DMS114 treated with DMSO at 0.1 percent for 48 hours (cell line): ENCODE results near the gene MAP3K14.
"Not testable (repeated sequence)": the region's sequence is repeated elsewhere in the genome, so short reads cannot be mapped to it uniquely, and the experiment has no call there.

Source experiments
- DNase-seq: peaks from one replicate; lab custom pipeline; 2025; ENCODE audit not compliant: unreplicated experiment; lab: John Stamatoyannopoulos, UW

Gene MAP3K14

DNA sequence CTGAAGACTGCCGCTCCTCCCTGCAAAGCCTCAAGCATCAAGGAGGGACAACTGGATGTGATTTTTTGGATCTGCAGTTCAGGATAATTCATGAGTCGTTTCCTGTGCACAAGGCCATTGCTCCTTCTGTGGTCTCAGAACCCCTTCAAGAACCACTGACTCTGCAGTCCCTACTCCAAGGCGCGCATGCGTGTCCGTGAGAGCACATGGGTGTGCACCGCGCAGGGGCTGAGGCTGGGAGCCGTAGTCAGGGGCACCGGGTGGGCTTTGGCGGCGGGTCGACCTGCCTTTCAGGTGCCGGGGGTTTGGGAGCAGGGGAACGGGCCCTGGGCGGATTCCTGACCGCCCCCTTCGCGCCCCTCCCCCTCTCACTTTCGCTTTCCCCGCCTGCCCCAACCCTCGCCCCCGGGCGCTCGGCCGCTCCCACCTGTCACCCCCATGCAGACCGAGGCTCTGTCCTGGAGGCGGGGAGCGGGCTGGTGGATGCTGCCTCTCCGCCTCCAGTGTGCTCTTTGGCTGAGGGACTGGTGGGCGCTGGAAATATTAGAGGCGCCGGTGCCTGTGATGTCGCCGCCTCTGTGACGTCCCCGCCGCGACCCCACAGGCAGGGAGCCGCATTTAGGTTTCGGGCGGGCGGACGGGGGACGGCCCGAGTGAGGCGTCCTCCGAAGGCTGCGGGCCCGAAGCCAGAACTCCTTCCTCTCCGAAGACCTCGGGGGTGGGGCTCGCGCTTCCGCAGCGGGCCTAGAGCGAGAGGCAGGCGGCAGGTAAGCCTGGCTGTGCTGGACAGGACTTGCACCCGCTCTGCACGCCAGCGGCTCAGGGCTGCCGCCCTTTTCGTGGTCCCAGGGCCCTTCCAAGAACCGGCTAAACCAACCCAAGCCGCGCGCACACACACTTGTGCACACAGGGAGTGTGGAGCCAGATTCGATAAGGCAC lies 55.0 kb downstream of the MAP3K14 start, which contains the start of gene SPATA32:
SPATA32 (minus strand) TSS at position 518 of the 939 bp plus-strand sequence; CDS start at position 440, 78 bp downstream.
- DNase-seq, result no peak

DNA sequence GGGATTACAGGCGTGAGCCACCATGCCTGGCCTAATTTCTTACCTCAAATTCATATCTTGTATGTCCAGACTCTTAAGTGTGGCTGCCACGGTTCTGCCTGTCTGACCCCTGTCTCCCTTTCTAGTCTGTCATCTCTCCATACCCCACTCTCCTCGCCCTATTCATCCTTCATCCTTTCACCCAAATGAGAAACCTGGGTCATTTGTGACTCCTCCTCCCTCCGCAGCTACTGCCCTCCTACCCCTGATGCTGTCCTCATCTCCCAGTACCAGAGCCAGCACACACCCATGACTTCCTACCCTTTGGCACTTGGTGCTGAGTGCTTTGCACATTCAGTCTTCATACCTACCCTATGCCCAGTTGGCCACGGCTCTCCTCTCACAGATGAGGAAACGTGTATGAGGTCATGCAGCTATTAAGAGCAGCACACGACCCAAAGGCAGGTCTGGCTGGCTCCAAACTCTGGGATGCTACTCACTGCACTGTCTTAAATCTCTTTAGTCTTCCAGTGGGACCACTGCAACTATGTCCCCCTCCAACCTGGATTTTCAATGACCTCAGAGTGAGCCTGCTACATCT lies 56.5 kb downstream of the MAP3K14 start:
- DNase-seq, result no peak

DNA sequence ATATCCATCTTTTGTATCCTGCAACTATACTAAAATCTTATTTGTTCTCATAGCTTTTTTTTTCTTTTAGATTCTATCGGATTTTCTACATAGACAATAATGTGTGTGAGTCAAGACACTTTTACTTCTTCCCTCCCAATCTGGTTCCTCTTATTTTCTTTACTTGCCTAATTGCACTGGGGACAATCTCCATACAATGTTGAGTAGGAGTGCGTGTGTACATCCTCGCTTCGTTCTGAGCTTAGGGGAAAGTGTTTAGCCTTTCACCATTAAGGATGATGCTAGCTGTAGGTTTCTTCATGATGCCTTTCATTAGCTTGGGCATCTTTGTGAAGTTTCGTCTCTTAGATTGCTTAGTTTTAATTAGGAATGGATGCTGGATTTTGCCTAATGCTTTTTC lies 57.8 kb downstream of the MAP3K14 start:
- DNase-seq, result no peak

DNA sequence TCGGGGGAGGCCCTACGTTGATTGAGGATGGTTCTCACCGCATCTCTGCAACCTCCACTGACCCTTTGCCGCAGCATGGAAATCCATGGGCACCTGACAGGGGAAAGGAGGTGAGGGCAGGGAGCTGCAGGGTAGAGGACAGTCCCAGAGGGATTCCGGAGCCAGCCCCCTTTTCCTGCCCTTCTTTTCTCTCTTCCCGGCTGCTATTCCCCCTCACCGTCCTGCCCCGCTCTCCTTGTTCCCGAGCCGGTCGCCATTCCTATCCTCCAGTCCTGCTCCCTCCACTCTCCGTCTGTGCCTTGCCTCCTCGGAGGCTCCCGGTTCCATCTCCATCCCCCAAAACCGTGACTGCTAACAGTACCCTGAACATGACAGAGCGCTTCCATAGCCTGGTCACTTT lies 59.7 kb downstream of the MAP3K14 start:
- DNase-seq, result no peak

DNA sequence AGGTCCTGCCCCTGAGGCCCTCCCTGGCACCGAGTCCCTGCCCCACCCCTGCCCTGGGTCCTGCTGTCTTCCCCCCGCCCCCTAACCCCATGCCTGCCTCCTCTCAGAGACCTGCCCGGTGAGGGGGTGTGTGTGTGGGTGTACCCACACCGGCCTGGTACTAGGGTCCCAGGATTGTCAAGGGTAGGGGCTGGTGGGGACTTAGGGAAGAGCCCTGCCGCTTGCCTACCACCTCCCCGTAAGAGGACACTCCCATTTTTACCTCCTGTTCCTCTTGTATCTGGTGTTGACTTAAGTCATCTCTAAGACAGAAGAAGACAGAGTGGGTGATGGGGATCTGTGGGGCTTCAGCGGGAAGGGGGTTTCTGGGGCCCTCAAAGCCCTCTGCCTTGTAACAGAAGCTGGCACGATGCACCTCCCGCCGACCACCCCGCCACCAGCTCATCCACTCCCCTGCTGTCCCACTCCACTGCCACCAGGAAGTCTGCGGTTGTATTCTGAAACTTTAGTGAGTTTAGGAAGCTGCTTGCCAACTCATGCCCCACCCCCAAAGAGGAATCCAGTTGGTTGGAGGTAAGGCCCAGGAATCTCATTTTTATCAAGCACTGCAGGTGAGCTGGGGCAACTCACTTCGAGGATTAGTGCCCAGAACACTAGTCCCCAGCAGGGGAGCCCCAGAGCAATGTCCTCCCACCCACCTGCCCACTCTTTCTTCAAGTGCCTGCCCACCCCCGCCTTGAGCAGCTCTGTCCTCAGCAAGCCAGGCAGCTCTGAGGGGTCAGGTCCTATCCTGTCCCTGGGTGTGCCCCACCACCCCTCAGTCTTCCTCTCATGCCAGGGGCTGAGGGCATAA lies 60.5 kb downstream of the MAP3K14 start:
- DNase-seq, result no peak

DNA sequence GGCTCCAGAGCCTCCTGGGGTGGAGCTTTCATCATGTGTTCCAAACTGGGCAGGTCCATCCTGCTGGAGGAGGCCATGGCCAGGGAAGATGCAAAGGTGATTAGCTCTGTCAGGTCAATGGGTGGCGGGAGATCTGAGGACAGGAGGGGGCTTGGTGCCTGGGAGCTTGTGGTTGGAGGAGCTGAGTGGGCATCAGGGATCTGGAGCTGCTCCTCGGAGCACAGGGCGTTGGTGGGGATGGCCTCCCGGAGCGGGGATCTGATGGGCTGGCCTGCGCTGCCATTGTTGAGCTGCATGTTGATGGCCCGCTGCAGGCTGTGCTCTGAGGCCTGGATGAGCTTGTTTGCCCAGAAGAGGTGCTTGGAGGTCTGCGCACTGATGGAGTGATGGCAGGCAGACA lies 61.5 kb downstream of the MAP3K14 start:
- DNase-seq, result no peak

DNA sequence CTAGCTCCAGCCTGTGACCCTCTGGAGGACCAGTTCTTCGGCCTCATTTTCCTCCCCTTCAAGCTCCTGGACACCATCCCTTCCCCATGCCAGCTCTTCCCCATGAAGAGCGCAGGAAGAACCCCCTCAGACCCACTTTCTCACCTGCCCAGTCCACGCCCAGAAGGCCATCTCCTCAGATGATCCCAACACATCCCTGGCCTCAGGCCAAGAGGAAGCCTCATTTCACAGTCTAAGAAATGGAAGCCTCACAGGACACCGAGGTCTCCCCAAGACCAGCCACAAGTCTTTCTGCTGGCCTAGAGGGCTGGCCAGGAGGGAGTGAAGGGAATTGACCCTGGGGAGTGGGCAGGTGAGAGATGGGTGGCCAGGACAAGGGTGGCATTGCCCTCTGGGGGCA lies 62.9 kb downstream of the MAP3K14 start:
- DNase-seq, result no peak

DNA sequence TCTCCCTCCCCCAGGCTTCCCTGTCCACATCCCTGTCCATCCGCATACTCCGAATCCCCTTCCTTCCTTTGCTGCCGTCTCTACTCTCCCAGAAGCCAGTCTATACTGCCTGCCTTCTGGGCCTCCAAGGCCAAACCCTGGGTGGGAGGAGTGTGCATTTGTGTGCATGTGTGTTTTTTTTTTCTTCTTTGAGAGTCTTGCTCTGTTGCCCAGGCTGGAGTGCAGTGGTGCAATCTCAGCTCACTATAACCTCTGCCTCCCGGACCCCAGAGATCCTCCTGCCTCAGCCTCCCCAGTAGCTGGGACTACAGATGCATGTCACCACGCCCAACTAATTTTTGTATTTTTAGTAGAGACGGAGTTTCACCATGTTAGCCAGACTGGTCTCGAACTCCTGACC lies 63.6 kb downstream of the MAP3K14 start:
- DNase-seq, result not testable (repeated sequence)

DNA sequence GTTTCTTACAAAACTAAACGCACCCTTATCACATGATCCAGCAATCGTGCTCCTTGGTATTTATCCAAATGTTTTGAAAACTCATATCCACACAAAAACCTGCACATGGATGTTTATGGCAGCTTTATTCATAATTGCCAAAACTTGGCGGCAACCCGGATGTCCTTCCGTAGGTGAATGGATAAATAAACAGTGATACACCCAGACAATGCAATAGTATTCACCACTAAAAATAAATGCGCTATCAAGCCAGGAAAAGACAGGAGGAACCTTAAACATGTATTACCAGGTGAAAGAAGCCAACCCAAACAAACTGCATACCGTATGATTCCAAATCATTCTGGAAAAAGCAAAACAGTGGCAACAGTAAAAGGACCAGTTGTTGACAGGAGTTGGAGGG lies 64.9 kb downstream of the MAP3K14 start:
- no peak for DNase-seq

DNA sequence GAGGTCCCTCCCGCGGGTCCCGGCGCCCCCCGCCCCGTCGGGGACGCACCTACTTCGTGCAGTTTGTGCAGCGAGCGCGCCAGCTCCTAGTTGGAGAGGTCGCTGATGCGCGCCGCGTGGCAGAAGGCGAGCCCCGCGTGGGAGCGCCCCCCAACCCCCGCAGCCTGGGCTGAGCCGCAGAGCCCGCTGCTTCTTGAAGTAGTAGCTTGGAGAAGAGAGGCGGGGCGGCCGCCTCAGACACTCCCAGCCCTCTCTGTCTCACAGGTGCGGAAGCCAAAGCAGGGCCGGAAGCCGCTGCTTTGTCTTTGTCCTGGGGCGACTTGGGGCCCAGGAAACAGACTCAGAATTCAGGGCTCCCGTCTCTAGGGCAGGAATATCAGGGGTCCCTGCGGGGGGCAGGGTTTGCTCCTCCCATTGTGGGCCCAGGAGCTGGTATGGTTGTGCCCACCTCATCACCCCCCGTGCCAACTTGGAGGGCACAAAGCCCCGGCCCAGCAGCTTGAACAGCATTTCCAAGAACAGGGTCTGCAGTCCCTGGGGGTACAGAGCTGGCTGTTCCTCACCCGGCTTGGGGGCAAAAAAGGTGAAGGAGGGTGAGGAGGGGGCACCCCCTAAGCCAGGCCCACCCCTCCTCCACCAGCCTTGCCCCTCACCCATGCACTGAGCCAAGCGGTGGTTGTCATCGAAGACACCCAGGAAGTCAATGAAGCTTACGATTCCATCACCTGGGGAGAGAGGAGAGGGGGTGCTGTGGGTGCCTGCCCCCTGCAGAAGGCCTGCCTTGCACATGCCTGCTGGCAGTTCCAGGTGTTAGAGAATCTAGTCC lies 68.5 kb downstream of the MAP3K14 start:
- DNase-seq, result no peak

DNA sequence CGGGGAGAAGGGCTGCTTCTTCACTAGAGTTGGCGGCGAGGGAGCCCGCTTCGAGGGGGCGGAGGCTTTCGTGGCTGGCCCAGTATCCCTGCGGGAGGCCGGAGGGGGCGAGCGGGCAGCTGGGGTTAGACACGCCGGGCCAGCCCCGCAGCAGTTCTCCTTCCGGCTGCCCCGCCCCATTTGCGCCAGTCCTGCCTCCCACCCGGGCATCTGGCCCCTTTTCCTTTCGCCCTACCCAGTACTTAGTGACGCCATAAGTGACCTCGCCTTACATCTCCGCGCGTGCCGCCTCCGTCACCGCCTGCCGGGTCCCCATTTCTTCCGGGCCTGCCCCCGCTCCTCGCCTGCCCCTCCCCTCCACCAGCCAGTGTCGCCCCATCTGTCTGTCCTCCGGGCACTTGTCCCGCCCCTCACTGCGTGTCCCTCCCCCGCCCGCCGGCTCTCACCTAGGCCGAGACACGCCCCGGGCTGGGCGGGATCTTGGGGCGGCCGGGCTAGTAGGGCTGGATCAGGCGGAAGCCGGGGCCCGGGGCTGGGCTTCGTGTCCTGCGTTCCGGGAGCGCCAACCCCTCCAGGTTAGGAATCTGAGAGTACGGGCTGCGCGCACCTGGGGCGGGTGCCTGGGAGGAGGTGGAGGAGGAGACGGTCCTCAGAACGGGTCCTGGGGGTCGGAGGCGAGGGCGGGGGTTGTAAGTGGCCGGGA lies 69.2 kb downstream of the MAP3K14 start:
- DNase-seq, result peak; percentile 82

DNA sequence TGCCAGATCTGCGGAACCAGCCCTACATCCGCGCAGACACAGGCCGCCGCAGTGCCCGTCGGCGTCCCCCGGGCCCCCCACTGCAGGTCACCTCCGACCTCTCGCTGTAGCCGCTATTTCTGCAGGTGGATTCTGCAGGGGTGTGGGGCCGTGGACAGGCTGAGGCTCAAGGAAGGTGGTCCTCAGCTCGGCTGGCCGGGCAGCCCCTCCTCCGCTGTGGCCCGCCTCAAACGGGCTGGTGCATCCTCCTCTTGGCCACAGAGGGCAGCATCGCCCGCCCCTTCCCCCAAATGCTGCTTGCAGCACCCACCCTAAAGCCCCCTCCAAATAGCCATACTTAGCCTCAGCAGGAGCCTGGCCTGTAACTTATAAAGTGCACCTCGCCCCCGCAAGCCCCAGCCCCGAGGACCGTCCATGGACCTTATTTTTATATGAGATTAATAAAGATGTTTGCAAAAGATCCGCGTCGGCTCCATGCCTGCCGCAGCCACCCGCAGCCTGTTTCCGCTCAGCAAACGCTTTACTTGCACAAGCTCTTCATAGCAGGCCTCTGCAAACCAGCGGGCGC lies 69.9 kb downstream of the MAP3K14 start:
- no peak for DNase-seq

DNA sequence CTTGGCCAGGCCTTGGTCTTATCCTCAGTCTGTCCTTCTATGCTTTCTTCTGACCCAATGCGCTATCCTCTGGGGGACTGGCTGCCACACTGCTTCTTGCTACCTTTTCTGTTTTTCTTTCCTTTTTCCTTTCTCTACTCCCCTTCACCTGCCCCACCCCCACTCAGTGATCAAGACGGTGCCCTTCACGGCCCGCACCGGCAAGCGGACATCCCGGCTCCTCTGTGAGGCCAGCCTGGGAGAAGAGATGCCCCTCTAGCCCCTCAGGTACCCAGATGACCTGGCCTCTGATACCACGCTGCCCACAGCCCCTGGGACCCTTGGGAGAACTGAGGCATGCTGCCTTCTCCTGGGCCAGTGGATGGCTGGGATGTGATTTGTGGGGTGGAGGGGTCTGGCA lies 70.5 kb downstream of the MAP3K14 start:
- DNase-seq, result no peak

DNA sequence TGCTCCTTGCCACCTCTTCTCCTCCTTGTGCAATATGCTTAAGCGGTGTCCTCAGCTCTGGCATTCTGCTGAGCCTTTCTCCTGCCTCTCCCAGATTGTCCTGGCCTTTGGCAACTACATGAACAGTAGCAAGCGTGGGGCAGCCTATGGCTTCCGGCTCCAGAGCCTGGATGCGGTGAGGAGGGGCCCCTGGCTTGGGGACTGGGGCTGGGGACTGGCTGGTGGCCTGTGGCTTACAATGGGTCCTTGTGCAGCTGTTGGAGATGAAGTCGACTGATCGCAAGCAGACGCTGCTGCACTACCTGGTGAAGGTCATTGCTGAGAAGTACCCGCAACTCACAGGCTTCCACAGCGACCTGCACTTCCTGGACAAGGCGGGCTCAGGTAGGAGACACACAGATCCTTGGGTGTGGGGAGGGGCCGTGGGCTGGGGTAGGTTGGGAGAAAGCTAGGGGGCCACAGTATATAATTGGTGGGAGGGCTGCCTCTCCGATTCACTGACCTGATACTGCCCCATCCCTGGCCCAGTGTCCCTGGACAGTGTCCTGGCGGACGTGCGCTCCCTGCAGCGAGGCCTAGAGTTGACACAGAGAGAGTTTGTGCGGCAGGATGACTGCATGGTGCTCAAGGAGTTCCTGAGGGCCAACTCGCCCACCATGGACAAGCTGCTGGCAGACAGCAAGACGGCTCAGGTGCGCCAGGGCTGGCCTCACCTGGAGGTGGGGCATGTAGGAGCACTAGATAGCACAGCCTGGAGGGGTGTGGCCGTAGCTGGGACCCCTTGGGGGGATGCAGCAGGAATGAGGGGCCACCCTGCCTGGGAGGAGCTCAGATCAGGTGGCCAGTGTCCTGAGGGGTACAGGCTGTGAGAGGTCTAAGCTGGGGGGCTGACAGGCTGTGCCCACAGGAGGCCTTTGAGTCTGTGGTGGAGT lies 71.8 kb downstream of the MAP3K14 start:
- no peak for DNase-seq

DNA sequence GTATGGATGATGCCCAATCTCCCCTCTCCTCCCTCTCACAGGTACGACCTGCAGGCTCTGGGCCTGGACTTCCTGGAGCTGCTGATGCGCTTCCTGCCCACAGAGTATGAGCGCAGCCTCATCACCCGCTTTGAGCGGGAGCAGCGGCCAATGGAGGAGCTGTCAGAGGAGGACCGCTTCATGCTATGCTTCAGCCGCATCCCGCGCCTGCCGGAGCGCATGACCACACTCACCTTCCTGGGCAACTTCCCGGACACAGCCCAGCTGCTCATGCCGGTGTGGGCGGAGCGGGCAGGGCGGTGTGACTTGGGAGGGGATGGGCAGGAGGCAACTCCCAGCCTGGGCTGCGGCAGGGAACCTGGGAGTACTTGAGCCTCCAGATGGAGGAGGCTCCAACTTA lies 73.1 kb downstream of the MAP3K14 start:
- no peak for DNase-seq

DNA sequence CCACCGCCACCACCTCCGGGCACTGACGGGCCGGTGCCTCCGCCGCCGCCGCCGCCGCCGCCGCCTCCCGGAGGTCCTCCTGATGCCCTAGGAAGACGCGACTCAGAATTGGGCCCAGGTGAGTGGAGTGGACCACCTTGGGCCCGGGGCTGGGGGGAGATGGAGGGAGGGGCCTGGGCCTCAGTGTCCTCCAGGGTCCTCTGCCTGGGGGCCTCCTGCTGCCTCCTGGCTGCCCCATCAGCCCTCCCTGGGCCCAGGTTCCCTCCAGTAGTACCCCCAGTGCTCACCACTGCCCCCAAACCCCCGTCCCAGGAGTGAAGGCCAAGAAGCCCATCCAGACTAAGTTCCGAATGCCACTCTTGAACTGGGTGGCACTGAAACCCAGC lies 74.8 kb downstream of the MAP3K14 start:
- no peak for DNase-seq

DNA sequence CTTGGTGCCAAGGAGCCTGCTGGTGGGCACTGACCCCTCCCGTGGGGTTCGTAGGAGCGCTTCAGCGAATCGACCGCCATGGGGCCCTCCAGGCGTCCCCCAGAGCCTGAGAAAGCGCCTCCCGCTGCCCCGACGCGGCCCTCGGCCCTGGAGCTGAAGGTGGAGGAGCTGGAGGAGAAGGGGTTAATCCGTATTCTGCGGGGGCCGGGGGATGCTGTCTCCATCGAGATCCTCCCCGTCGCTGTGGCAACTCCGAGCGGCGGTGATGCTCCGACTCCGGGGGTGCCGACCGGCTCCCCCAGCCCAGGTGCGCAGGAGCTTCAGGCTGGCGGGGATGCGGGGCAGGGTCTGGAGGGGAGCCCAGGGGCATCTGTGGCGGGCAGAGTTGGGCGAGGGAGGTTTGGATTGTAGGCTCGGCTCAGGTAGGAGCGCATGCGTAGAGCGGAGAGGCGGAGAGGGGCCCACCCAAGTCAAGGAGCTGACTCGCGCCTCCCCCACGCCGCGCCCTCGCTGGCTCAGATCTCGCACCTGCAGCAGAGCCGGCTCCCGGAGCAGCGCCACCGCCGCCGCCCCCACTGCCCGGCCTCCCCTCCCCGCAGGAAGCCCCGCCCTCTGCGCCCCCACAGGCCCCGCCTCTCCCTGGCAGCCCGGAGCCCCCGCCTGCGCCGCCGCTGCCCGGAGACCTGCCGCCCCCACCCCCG lies 75.3 kb downstream of the MAP3K14 start:
- no peak for DNase-seq

DNA sequence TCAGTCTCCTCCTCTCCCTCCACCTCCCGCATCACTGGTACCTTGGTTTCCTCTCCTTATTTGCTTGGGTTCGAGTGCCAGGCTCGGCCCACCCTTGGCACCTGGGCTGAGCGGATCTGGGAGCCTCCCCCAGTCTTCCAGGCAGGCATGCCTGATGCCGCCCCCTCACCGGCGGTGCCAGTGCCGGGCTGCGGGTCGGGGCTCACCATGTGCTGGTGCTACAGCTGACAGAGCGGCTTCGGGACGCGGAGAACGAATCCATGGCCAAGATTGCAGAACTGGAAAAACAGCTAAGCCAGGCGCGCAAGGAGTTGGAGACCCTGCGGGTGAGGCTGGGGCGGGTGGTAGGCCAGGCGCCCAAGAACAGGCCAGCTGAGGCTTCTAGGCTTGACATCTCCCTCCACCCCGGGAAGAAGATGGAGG lies 75.9 kb downstream of the MAP3K14 start:
- DNase-seq, result no peak
